K562 (cell line): Measurements from ENCODE around the gene SPHK1. TPM values are rescaled to one million over a fixed set of nuclear protein-coding genes. Genes with fewer than 3 reads are reported as not detected.
A peak's percentile ranks its signal among the peaks of the same experiment; 100 is the strongest.

Experiments
- MGA ChIP-seq: fragments of 450-650 bp; IDR thresholded peaks from 2 replicates; pipeline ENCODE4 v1.6.1; 2016; ENCODE audit warnings: mild to moderate bottlenecking, moderate library complexity
- polyA plus RNA-seq, 8 experiments: library from polyadenylated mRNA; depleted of rRNA in 4 of 8; stranded (reverse) in 5 of 8; unstranded in 3 of 8; fragments of >200 nt; fragmentation: Nextera tagmentation in 2 of 8; fragmentation: Illumina TruSeq in 1 of 8; extraction: Ambion mirVana in 2 of 8; extraction: Trizol in 1 of 8; gene quantifications; 2 replicates each; pipeline versions ENCODE4 v1.2.1 to v1.2.3, GENCODE V29; 2011 to 2014; ENCODE audit warnings: inconsistent platforms in 1 of 8, missing spikeins in 1 of 8
- total RNA-seq, 7 experiments: library from RNA; depleted of rRNA in 6 of 7; stranded (reverse); fragments of >200 nt in 6 of 7; fragmentation: Illumina TruSeq in 2 of 7; extraction: Trizol in 2 of 7; gene quantifications; 2 replicates each; pipeline versions ENCODE4 v1.2.1 to v1.2.3, GENCODE V29; 2011 to 2021; ENCODE audit warnings: low replicate concordance in 1 of 7

SPHK1 gene
- total and polyA plus RNA-seq, 9 of the 15 experiments (the other 6 are each of a cell fraction or from before 2014, with no cell fraction given), result 0.21 to 60.3 (median 14.5) TPM

DNA sequence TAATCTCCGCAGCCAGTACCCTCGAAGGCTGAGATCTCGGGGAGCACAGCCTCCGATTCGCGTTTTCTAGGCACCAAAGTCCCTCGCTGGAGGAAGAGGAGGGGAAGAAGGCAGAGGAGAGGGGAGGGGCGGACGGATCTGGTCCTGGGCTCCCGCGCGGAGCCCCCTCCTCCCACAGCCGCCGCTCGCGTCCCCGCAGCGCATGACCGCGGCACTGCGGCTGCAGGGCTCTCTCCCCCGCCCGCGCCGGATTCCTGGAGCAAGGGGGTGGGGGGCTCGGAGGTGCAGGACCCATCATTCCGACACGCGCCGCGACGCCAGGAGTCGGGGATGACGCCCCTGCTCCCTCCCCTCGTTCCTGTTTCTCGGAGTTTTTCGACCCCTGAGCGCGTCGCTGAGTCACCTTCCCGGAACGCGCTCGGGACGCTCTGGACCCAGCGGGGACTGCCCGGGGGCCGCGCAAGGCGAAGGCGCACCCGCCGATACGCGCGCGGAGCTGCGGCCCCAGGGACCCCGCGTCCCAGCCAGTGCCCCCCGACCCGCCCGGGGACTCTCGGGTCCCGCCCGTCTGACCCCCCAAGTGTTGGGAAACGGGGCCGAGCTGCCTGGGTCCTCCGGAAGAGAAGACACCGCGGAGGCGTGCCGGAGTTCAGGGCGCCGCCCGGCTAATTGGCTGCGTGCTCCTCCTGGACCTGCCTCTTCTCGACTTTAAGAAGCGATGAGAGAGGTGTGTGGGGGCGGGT lies 1.4 kb upstream of the SPHK1 start (continued):
- TF ChIP-seq MGA, result peak; percentile 19
- TF ChIP-seq, all 486 proteins: peak for 58
